Keratinocyte (primary cell): ENCODE measurements around the gene SAMD4B.

Experiments
- CTCF ChIP-seq, 3 experiments: IDR thresholded peaks in 1 of 3; conservative IDR thresholded peaks in 1 of 3; optimal IDR thresholded peaks in 1 of 3; 2 replicates in 2 of 3; 3 replicates in 1 of 3; pipeline versions ENCODE3 to v1.5.1; 2011; ENCODE audit warnings: low read length in 3 of 3, mild to moderate bottlenecking in 3 of 3, moderate library complexity in 2 of 3, control low read depth in 1 of 3, inconsistent platforms in 1 of 3; ENCODE audit not compliant: insufficient read depth in 2 of 3; ENCODE audit errors: extremely low read depth in 1 of 3
- EZH2 ChIP-seq: IDR thresholded peaks from one replicate; pipeline ENCODE4 v1.6.1; 2012; ENCODE audit warnings: inconsistent platforms, mild to moderate bottlenecking, low read length, moderate library complexity

GRCh38 chr19:39319892-39320248, 22.4 kb upstream of the SAMD4B start:
- TF ChIP-seq CTCF (optimal IDR thresholded peaks at IDR 0.05 in 1 of 3, IDR thresholded peaks at IDR 0.05 in 1 of 3, conservative IDR thresholded peaks at IDR 0.05 in 1 of 3; ENCODE audit: extremely low read depth in 1 of 3, insufficient read depth in 2 of 3, low read length in 3 of 3), result no peak
- TF ChIP-seq EZH2, result no peak
